ENCODE data around the gene FOXB2.
A peak's percentile ranks its signal among the peaks of the same experiment; 100 is the strongest.
"Not testable (repeated sequence)": the region's sequence is repeated elsewhere in the genome, so short reads cannot be mapped to it uniquely, and the experiment has no call there.

FOXB2 gene

GRCh38 chr9:77019236-77019925 lies at the start of gene FOXB2:
Gene FOXB2 (plus strand): TSS chr9:77019655. CDS start chr9:77019655, 0 bp downstream.
- H3K4me3 ChIP-seq (ENCODE audit: low read depth, low read length), result no peak within 1 kb of the TSS
- DNase-seq (ENCODE audit: low read depth), result no peak

GRCh38 chr9:76969716-76970115 lies 49.7 kb upstream of the FOXB2 start:
- no peak overlapping the region for H3K4me3 ChIP-seq (ENCODE audit: low read depth, low read length)
- DNase-seq (ENCODE audit: low read depth), result no peak

- DNase-seq (ENCODE audit: low read depth); H3K4me3 ChIP-seq (ENCODE audit: low read depth, low read length): not testable (repeated sequence)
These were observed 40.6 kb upstream of the FOXB2 start for GRCh38 chr9:76978831-76979230.

- H3K4me3 ChIP-seq (ENCODE audit: low read depth, low read length), result no peak overlapping the region
- DNase-seq (ENCODE audit: low read depth), result no peak
These were observed 38.9 kb upstream of the FOXB2 start for GRCh38 chr9:76980566-76980965.

GRCh38 chr9:76984486-76984885 lies 35.0 kb upstream of the FOXB2 start:
- DNase-seq (ENCODE audit: low read depth), result no peak

GRCh38 chr9:76985581-76985980 lies 33.9 kb upstream of the FOXB2 start:
- no peak for DNase-seq (ENCODE audit: low read depth)
- no peak overlapping the region for H3K4me3 ChIP-seq (ENCODE audit: low read depth, low read length)

More at GRCh38 chr9:76984486-76984885, 35.0 kb upstream of the FOXB2 start:
- no peak overlapping the region for H3K4me3 ChIP-seq (ENCODE audit: low read depth, low read length)

- H3K4me3 ChIP-seq (ENCODE audit: low read depth, low read length), result no peak overlapping the region
- peak; percentile 5 for DNase-seq (ENCODE audit: low read depth)
These were observed 31.8 kb upstream of the FOXB2 start for GRCh38 chr9:76987594-76988200.

GRCh38 chr9:76988941-76989340 lies 30.5 kb upstream of the FOXB2 start:
- no peak for DNase-seq (ENCODE audit: low read depth)

GRCh38 chr9:76989501-76989900 lies 30.0 kb upstream of the FOXB2 start:
- no peak overlapping the region for H3K4me3 ChIP-seq (ENCODE audit: low read depth, low read length)
- no peak for DNase-seq (ENCODE audit: low read depth)

More at GRCh38 chr9:76988941-76989340, 30.5 kb upstream of the FOXB2 start:
- no peak overlapping the region for H3K4me3 ChIP-seq (ENCODE audit: low read depth, low read length)

- DNase-seq (ENCODE audit: low read depth), result no peak
- H3K4me3 ChIP-seq (ENCODE audit: low read depth, low read length), result no peak overlapping the region
These were observed 22.8 kb upstream of the FOXB2 start for GRCh38 chr9:76996700-76997099.

GRCh38 chr9:76999261-76999660 lies 20.2 kb upstream of the FOXB2 start:
- no peak for DNase-seq (ENCODE audit: low read depth)
- no peak overlapping the region for H3K4me3 ChIP-seq (ENCODE audit: low read depth, low read length)

GRCh38 chr9:77000330-77000729 lies 19.1 kb upstream of the FOXB2 start:
- H3K4me3 ChIP-seq (ENCODE audit: low read depth, low read length), result no peak overlapping the region
- DNase-seq (ENCODE audit: low read depth), result no peak

- no peak for DNase-seq (ENCODE audit: low read depth)
- no peak overlapping the region for H3K4me3 ChIP-seq (ENCODE audit: low read depth, low read length)
These were observed 16.1 kb upstream of the FOXB2 start for GRCh38 chr9:77003366-77003765.

- no peak overlapping the region for H3K4me3 ChIP-seq (ENCODE audit: low read depth, low read length)
- DNase-seq (ENCODE audit: low read depth), result peak; percentile 61
These were observed 14.2 kb upstream of the FOXB2 start for GRCh38 chr9:77005216-77005615.

- DNase-seq (ENCODE audit: low read depth), result no peak
- no peak overlapping the region for H3K4me3 ChIP-seq (ENCODE audit: low read depth, low read length)
These were observed 8.9 kb upstream of the FOXB2 start for GRCh38 chr9:77010527-77010926.

GRCh38 chr9:77011973-77012821 lies 7.3 kb upstream of the FOXB2 start:
- peak overlapping the region; percentile 27 for H3K4me3 ChIP-seq (ENCODE audit: low read depth, low read length)
- no peak for DNase-seq (ENCODE audit: low read depth)

GRCh38 chr9:77013206-77013931 lies 6.1 kb upstream of the FOXB2 start:
- no peak for DNase-seq (ENCODE audit: low read depth)
- H3K4me3 ChIP-seq (ENCODE audit: low read depth, low read length), result no peak overlapping the region

- no peak for DNase-seq (ENCODE audit: low read depth)
- H3K4me3 ChIP-seq (ENCODE audit: low read depth, low read length), result no peak overlapping the region
These were observed 5.4 kb upstream of the FOXB2 start for GRCh38 chr9:77013932-77014596.

- H3K4me3 ChIP-seq (ENCODE audit: low read depth, low read length), result no peak overlapping the region
- no peak for DNase-seq (ENCODE audit: low read depth)
These were observed 4.7 kb upstream of the FOXB2 start for GRCh38 chr9:77014597-77015263.
